ENCODE data around the gene SCAMP1. TPM values are rescaled to one million over a fixed set of nuclear protein-coding genes. Genes with fewer than 3 reads are reported as not detected.
A peak's percentile ranks its signal among the peaks of the same experiment; 100 is the strongest.

The SCAMP1 gene
- polyA plus RNA-seq, 1 of the 3 experiments (the other 2 are of a cell fraction), result 11.5 TPM

DNA sequence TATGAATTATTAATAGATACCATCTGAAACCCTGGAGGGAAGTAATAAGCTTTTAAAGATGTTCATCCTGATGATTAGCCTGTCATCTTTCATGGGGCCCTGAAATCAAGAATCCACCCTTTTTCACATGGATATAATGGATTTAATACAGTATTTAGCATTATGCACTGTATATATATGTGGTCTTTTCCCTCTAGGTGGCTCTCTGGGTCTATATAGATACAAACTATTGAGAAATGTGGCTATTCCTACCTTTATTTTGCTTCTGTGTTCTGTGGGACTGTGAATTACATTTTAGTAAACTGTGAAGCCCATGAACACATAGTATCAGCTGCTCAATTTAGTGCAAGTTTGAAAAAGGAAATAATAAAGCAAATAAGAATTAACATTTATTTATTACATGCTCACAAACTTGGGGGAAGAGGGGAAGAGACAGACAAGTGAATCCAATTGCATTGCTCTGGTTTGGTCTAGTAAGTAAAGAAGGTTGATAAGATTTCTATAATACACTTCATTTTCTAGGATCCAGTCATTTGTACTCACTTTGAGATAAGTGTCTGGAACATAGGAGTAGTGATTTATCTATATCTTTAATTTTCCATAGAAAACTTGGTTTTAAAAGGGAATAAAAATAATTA lies 112.2 kb downstream of the SCAMP1 start (continued):
- TF ChIP-seq, protein P1, sequence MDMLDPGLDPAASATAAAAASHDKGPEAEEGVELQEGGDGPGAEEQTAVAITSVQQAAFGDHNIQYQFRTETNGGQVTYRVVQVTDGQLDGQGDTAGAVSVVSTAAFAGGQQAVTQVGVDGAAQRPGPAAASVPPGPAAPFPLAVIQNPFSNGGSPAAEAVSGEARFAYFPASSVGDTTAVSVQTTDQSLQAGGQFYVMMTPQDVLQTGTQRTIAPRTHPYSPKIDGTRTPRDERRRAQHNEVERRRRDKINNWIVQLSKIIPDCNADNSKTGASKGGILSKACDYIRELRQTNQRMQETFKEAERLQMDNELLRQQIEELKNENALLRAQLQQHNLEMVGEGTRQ (IDR thresholded peaks at IDR 0.05; ENCODE audit: borderline replicate concordance, low read depth, low read length), result no peak

DNA sequence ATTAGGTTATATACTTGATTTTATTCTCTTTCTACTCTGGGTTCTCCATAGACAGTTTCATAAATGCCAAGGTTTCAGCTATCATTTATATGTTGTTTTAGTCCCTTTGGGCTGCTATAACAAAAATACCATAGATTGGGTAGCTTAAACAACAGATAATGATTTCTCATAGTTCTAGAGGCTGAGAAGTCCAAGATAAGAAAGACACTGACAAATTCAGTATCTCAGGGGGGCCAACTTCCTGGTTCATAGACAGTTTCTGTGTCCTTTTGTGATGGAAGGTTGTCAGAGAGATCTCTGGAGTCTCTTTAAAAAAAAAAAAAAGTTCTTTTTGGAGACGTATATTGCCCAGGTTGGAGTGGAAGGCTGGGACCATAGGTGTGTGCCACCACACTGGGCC lies 113.3 kb downstream of the SCAMP1 start:
- Histone ChIP-seq H3K4me3 (ENCODE audit: low read depth in 2 of 2, low read length in 1 of 2) (no peak overlapping the region), H2AFZ (ENCODE audit: low read depth) (no peak overlapping the region), H3K27ac (ENCODE audit: low read depth in 2 of 2, low read length in 1 of 2) (peak overlapping the region in 1 of 2 experiments; percentile 31; a peak in 1 of 4 replicates), H4K20me1 (ENCODE audit: insufficient read depth) (no peaks in the 10 kb centered on the region), H3K9ac (no peak overlapping the region), H3K9me2 (no peaks in the 10 kb centered on the region), H3K9me3 (no peaks in the 10 kb centered on the region), H3K79me2 (ENCODE audit: insufficient read depth) (peaks cover 15% of the 10 kb centered on the region), H3F3A (replicated peaks; ENCODE audit: insufficient read depth) (peaks cover 25% of the 10 kb centered on the region), H3K4me1 (ENCODE audit: control insufficient read depth in 1 of 2, insufficient read depth in 2 of 2, low read depth in 1 of 2, low read length in 1 of 2) (peaks cover 0 to 6% of the 10 kb centered on the region in 2 experiments; a peak in 3 of 4 replicates), H3K36me3 (replicated peaks in 1 of 2; ENCODE audit: control insufficient read depth in 1 of 2, insufficient read depth in 2 of 2, low read length in 1 of 2) (peaks cover 17 to 35% of the 10 kb centered on the region in 2 experiments), H3K27me3 (ENCODE audit: insufficient read depth) (no peaks in the 10 kb centered on the region), H3K4me2 (no peak overlapping the region)
- CTCF ChIA-PET, result interaction anchor here (0.6 to 4.5 kb wide), 9 partner anchors 61 to 492 kb away, joined by 3 to 35 read pairs (median 3); partner anchors contain the start of gene LHFPL2
- TF ChIP-seq CTCF (IDR thresholded peaks at IDR 0.05) (no peak), EP300 (IDR thresholded peaks at IDR 0.05; ENCODE audit: borderline replicate concordance in 1 of 2, low read depth in 1 of 2, low read length in 1 of 2) (no peak), GATA2 (CRISPR knock-in tag; IDR thresholded peaks at IDR 0.05) (no peak), MXI1 (IDR thresholded peaks at IDR 0.05; ENCODE audit: low read depth, low read length) (no peak)
- POLR2A ChIA-PET, result no interaction called here
- DNase-seq, result no peak
- 90% methylated on average over 1 of the region's 1 CpG for WGBS (ENCODE audit: low lambda C conversion rate)

- 88% methylated on average over 3 of the region's 3 CpGs for WGBS (ENCODE audit: low lambda C conversion rate)
- Histone ChIP-seq H2AFZ (ENCODE audit: low read depth) (no peak overlapping the region), H3K9me3 (no peaks in the 10 kb centered on the region), H3K9me2 (no peaks in the 10 kb centered on the region), H3K27me3 (ENCODE audit: insufficient read depth) (no peaks in the 10 kb centered on the region), H4K20me1 (ENCODE audit: insufficient read depth) (no peaks in the 10 kb centered on the region), H3K27ac (ENCODE audit: low read depth in 2 of 2, low read length in 1 of 2) (no peak overlapping the region), H3F3A (replicated peaks; ENCODE audit: insufficient read depth) (peaks cover 27% of the 10 kb centered on the region), H3K4me1 (ENCODE audit: control insufficient read depth in 1 of 2, insufficient read depth in 2 of 2, low read depth in 1 of 2, low read length in 1 of 2) (peaks cover 0 to 6% of the 10 kb centered on the region in 2 experiments; a peak in 3 of 4 replicates), H3K9ac (no peak overlapping the region), H3K36me3 (replicated peaks in 1 of 2; ENCODE audit: control insufficient read depth in 1 of 2, insufficient read depth in 2 of 2, low read length in 1 of 2) (peaks cover 20 to 31% of the 10 kb centered on the region in 2 experiments), H3K4me3 (ENCODE audit: low read depth in 2 of 2, low read length in 1 of 2) (no peak overlapping the region), H3K4me2 (no peak overlapping the region), H3K79me2 (ENCODE audit: insufficient read depth) (peaks cover 15% of the 10 kb centered on the region)
- ChIA-PET POLR2A (no interaction called here), CTCF (interaction anchor here (1.9 to 4.5 kb wide), 2 partner anchors 59 to 62 kb away, joined by 5 to 35 read pairs; no protein-coding TSS in a partner anchor)
- no peak for DNase-seq
- TF ChIP-seq NRF1 (IDR thresholded peaks at IDR 0.05; ENCODE audit: low read depth, low read length) (no peak), USF1 (IDR thresholded peaks at IDR 0.05; ENCODE audit: borderline replicate concordance, low read depth) (no peak), CTCF (IDR thresholded peaks at IDR 0.05) (no peak), SIN3A (IDR thresholded peaks at IDR 0.05; ENCODE audit: borderline replicate concordance, low read depth, low read length) (no peak), RXRA (IDR thresholded peaks at IDR 0.05; ENCODE audit: borderline replicate concordance, low read depth) (no peak), POLR2AphosphoS5 (IDR thresholded peaks at IDR 0.05; ENCODE audit: low read depth, low read length) (no peak), RFX5 (IDR thresholded peaks at IDR 0.05; ENCODE audit: low read length) (no peak), FOXM1 (IDR thresholded peaks at IDR 0.05; ENCODE audit: low read depth) (no peak), TEAD4 (IDR thresholded peaks at IDR 0.05; ENCODE audit: borderline replicate concordance, insufficient read depth) (no peak), MXI1 (IDR thresholded peaks at IDR 0.05; ENCODE audit: low read depth, low read length) (no peak)
- TF ChIP-seq, protein P2, sequence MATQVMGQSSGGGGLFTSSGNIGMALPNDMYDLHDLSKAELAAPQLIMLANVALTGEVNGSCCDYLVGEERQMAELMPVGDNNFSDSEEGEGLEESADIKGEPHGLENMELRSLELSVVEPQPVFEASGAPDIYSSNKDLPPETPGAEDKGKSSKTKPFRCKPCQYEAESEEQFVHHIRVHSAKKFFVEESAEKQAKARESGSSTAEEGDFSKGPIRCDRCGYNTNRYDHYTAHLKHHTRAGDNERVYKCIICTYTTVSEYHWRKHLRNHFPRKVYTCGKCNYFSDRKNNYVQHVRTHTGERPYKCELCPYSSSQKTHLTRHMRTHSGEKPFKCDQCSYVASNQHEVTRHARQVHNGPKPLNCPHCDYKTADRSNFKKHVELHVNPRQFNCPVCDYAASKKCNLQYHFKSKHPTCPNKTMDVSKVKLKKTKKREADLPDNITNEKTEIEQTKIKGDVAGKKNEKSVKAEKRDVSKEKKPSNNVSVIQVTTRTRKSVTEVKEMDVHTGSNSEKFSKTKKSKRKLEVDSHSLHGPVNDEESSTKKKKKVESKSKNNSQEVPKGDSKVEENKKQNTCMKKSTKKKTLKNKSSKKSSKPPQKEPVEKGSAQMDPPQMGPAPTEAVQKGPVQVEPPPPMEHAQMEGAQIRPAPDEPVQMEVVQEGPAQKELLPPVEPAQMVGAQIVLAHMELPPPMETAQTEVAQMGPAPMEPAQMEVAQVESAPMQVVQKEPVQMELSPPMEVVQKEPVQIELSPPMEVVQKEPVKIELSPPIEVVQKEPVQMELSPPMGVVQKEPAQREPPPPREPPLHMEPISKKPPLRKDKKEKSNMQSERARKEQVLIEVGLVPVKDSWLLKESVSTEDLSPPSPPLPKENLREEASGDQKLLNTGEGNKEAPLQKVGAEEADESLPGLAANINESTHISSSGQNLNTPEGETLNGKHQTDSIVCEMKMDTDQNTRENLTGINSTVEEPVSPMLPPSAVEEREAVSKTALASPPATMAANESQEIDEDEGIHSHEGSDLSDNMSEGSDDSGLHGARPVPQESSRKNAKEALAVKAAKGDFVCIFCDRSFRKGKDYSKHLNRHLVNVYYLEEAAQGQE (IDR thresholded peaks at IDR 0.05; ENCODE audit: low read depth, low read length), result no peak
Measured at GRCh38 chr5:78475370-78475769, 115.0 kb downstream of the SCAMP1 start.
